GM12864 (cell line): ENCODE data around the gene SLC48A1.

Experiments used
- DNase-seq: peaks from one replicate; pipeline ENCODE4 v3.0.0-alpha.2; 2011; ENCODE audit warnings: low read depth
- H3K4me3 ChIP-seq: 2 replicates; pipeline ENCODE4 v1.5.1; 2011; ENCODE audit warnings: mild to moderate bottlenecking, low read depth, low read length, control low read depth
- CTCF ChIP-seq: IDR thresholded peaks from 2 replicates; pipeline ENCODE4 v1.5.1; 2011; ENCODE audit warnings: low read depth, mild to moderate bottlenecking, moderate library complexity, low read length, control low read depth, inconsistent platforms; ENCODE audit errors: missing control alignments

The SLC48A1 gene

DNA sequence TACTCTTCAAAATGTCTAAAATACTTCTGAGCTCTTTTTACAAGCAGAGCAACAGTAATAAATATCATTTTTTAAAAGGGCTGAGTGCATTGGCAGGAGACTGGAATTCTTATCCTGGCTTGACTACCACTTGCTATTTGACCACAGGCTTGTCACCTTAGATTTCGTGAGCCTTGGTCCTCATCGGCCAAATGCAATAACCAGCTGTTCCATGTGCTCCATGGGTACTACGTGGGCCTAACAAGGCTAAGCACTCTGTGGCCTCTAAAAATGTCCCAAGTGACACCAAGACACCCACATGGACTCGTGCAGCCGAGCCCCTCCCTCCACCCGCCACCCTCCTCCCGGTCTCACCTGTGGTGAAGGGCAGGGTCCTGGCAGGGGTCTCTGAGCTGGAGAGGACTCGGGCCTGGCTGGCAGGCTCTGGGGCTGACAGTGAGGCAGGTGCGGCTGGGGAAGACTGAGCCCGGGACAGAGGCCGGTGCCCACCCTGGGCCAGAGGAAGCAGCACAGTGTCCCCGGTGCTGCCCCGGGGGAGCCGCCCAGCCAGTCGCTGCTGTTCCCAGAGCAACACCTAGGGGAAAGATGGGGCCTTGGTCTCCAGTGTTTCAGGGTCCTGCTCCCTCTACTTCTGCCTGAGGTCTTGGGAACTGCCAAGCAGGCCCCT lies 20.1 kb downstream of the SLC48A1 start:
- DNase-seq: no peak
- TF ChIP-seq CTCF: no peak
- no peak overlapping the region for H3K4me3 ChIP-seq

GRCh38 chr12:47794679-47795078 lies 21.6 kb downstream of the SLC48A1 start:
- no peak for DNase-seq
- no peak for TF ChIP-seq CTCF
- no peak overlapping the region for H3K4me3 ChIP-seq

DNA sequence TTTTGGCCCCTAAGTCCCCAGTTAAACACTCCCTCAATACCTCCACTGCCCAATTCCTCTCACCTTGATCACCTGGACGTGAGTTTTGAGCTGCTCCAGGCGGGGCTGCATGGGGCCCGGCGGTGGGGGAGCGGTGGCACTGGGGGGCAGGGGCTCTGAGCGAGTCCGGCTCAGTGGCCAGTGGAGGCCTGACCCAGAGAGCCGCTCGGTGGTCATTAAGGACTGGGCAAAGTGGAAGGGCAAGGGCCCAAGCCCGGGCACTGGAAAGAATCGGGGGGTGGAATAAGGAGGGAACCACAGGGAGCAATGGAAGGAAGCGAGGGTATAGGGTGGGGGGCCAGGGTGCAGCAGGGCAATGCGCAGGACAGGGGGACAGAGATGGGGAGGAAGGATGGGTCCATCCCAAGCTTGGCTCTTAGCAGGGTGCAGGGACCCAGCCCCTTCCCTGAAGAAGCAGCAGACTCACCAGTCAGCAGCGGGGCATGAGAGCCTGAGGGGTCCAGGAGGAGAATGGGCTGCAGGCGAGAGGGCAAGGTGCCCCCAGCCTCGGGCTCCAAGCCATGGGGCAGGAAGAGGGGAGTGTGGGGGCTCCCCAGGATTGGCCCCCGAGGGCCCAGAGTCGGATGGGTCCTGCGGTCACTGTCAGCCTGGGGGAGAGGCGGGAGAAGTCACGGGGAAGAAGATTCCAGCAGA lies 22.2 kb downstream of the SLC48A1 start:
- no peak for DNase-seq
- no peak for TF ChIP-seq CTCF
- H3K4me3 ChIP-seq: no peak overlapping the region

GRCh38 chr12:47795814-47796411 lies 22.9 kb downstream of the SLC48A1 start:
- TF ChIP-seq CTCF: no peak
- DNase-seq: no peak
- H3K4me3 ChIP-seq: no peak overlapping the region

DNA sequence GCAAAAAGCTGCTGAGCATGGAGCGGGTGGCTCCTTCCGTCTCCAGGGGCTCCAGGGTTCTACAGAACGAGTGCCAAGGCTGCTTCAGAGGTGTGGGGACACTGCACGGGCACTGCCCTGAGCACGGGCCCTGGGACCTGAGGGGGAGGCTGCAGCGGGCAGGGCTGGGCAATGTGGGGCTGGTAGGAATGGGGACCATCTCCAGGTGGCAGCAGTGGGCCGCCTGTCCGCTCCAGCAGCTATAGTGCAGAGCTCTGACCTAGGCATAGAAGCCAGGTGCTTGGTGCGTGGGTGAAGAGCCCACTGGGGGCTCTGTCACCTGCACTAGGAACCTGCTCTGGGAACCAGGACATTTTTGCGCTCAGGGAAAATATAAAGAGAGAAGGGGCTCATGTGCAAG lies 24.4 kb downstream of the SLC48A1 start:
- DNase-seq: no peak
- peak; percentile 70 for TF ChIP-seq CTCF
- H3K4me3 ChIP-seq: no peak overlapping the region

DNA sequence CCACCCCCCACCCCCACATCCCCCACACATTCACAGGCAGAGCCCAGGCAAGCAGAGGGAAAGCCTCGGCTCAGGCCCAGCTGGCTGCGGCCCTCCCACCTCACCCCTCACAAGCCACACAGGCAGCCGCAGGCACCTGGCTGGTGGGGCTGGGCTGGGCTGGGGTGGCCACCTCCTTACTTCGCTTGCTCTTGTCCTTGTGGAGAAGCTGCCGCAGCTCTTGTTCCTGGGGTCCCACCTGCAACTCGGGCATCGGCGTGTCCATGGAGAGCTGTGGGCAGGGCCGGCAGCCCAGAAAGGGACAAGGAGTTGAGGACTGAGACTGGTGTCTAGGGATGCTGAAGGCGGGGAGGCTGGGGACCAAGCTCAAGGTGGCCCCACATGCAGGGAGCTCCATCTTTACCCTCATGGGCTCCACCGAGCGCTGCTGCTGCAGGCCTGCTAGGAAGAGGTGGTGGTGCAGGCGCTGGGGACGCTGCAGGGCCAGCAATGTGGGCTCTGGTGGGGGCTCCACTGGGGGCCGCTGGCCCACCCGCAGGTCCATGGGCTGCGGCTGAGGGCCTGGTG lies 25.4 kb downstream of the SLC48A1 start:
- TF ChIP-seq CTCF: no peak
- H3K4me3 ChIP-seq: no peak overlapping the region
- no peak for DNase-seq
